H1 (cell line): ENCODE data around the gene PLEKHO1.

ENCODE experiments used
- CTCF ChIP-seq, 3 experiments: IDR thresholded peaks; 1 replicate in 2 of 3; 2 replicates in 1 of 3; pipeline versions ENCODE4 v1.5.1 to v1.6.1; 2011; ENCODE audit warnings: low read length in 3 of 3, mild to moderate bottlenecking in 3 of 3, inconsistent platforms in 2 of 3, low read depth in 1 of 3, moderate library complexity in 1 of 3; ENCODE audit not compliant: insufficient read depth in 1 of 3; ENCODE audit errors: control extremely low read depth in 1 of 3
- EP300 ChIP-seq, 2 experiments: IDR thresholded peaks; 1 replicate in 1 of 2; 2 replicates in 1 of 2; pipeline ENCODE4 v1.6.1; 2011 to 2012; ENCODE audit warnings: low read depth in 2 of 2, low read length in 2 of 2, mild to moderate bottlenecking in 2 of 2, borderline replicate concordance in 1 of 2, inconsistent platforms in 1 of 2, moderate library complexity in 1 of 2
- POLR2A ChIP-seq, 2 experiments: IDR thresholded peaks; 1 replicate in 1 of 2; 2 replicates in 1 of 2; pipeline ENCODE4 v1.6.1; 2011; ENCODE audit warnings: low read depth in 2 of 2, low read length in 2 of 2, mild to moderate bottlenecking in 2 of 2; ENCODE audit errors: control extremely low read depth in 1 of 2

GRCh38 chr1:150164779-150165178 is 15.1 kb downstream of the PLEKHO1 start:
- TF ChIP-seq CTCF (IDR thresholded peaks at IDR 0.05; ENCODE audit: control extremely low read depth in 1 of 3, insufficient read depth in 1 of 3, low read depth in 1 of 3, low read length in 3 of 3) (no peak), EP300 (IDR thresholded peaks at IDR 0.05; ENCODE audit: borderline replicate concordance in 1 of 2, low read depth in 2 of 2, low read length in 2 of 2) (no peak), POLR2A (IDR thresholded peaks at IDR 0.05; ENCODE audit: control extremely low read depth in 1 of 2, low read depth in 2 of 2, low read length in 2 of 2) (no peak)
